GM19324 (cell line): Measurements from ENCODE around the gene ST7L.
"Not testable (repeated sequence)": the region's sequence is repeated elsewhere in the genome, so short reads cannot be mapped to it uniquely, and the experiment has no call there.

Experiments
- ATAC-seq: cut with Tn5 transposase; IDR thresholded peaks from one replicate; pipeline ENCODE4 v1.9.1; 2021; ENCODE audit warnings: mild to moderate bottlenecking, moderate library complexity; ENCODE audit not compliant: unreplicated experiment, low FRiP score

The ST7L gene

GRCh38 chr1:112618721-112619517 lies at the start of gene ST7L:
Gene ST7L (minus strand): TSS chr1:112619141. CDS start chr1:112619113, 28 bp downstream.
- peak; percentile 23 for ATAC-seq

- ATAC-seq = no peak
Observed at GRCh38 chr1:112666946-112667345, 48.0 kb upstream of the ST7L start.

GRCh38 chr1:112665857-112666256 lies 46.9 kb upstream of the ST7L start:
- no peak for ATAC-seq

- ATAC-seq = no peak
Observed at GRCh38 chr1:112651205-112651604, 32.3 kb upstream of the ST7L start.

- no peak for ATAC-seq
Observed at GRCh38 chr1:112646225-112646624, 27.3 kb upstream of the ST7L start.

- no peak for ATAC-seq
Observed at GRCh38 chr1:112643080-112643479, 24.1 kb upstream of the ST7L start.

- not testable (repeated sequence) for ATAC-seq
Observed at GRCh38 chr1:112640437-112640836, 21.5 kb upstream of the ST7L start.

- no peak for ATAC-seq
Observed at GRCh38 chr1:112638110-112638428, 19.1 kb upstream of the ST7L start.

GRCh38 chr1:112637254-112638109 lies 18.5 kb upstream of the ST7L start:
- ATAC-seq = no peak

- ATAC-seq = no peak
Observed at GRCh38 chr1:112636597-112637253, 17.8 kb upstream of the ST7L start.

- ATAC-seq = no peak
Observed at GRCh38 chr1:112636056-112636455, 17.1 kb upstream of the ST7L start.

- ATAC-seq = no peak
Observed at GRCh38 chr1:112634367-112634766, 15.4 kb upstream of the ST7L start.

GRCh38 chr1:112633628-112634027 lies 14.7 kb upstream of the ST7L start:
- no peak for ATAC-seq

GRCh38 chr1:112629256-112629655 lies 10.3 kb upstream of the ST7L start:
- no peak for ATAC-seq

- ATAC-seq = no peak
Observed at GRCh38 chr1:112628516-112628915, 9.6 kb upstream of the ST7L start.

GRCh38 chr1:112626887-112627286 lies 7.9 kb upstream of the ST7L start:
- ATAC-seq = no peak

- ATAC-seq = no peak
Observed at GRCh38 chr1:112626193-112626592, 7.3 kb upstream of the ST7L start.

GRCh38 chr1:112625696-112626095 lies 6.8 kb upstream of the ST7L start:
- no peak for ATAC-seq

- not testable (repeated sequence) for ATAC-seq
Observed at GRCh38 chr1:112624493-112624892, 5.6 kb upstream of the ST7L start.

- no peak for ATAC-seq
Observed at GRCh38 chr1:112620377-112620695, 1.4 kb upstream of the ST7L start.
